H9 (cell line): ENCODE data around the gene PCSK6. TPM values are rescaled to one million over a fixed set of nuclear protein-coding genes. Genes with fewer than 3 reads are reported as not detected.
A peak's percentile ranks its signal among the peaks of the same experiment; 100 is the strongest.

ENCODE experiments used
- DNase-seq: peaks from one replicate; pipeline ENCODE4 v3.0.0-alpha.2; 2017
- H2AFZ ChIP-seq: one replicate; pipeline ENCODE4 v1.6.1; 2013; ENCODE audit warnings: mild to moderate bottlenecking, low read length, control low read depth, moderate library complexity
- H2AK5ac ChIP-seq: 2 replicates; pipeline ENCODE4 v1.6.1; 2013; ENCODE audit warnings: low read length, control low read depth, mixed read lengths; ENCODE audit not compliant: insufficient read length
- H2BK120ac ChIP-seq: one replicate; pipeline ENCODE4 v1.6.1; 2013; ENCODE audit warnings: low read depth, mild to moderate bottlenecking, low read length, control low read depth, inconsistent platforms; ENCODE audit not compliant: poor library complexity, severe bottlenecking
- H2BK12ac ChIP-seq: 2 replicates; pipeline ENCODE4 v1.6.1; 2013; ENCODE audit warnings: low read length, control low read depth, mixed read lengths, low read depth; ENCODE audit not compliant: insufficient read length
- H2BK15ac ChIP-seq: 2 replicates; pipeline ENCODE4 v1.6.1; 2013; ENCODE audit warnings: low read depth, low read length, control low read depth
- H2BK20ac ChIP-seq: one replicate; pipeline ENCODE4 v1.6.1; 2013; ENCODE audit warnings: low read depth, mild to moderate bottlenecking, low read length, control low read depth, inconsistent platforms; ENCODE audit not compliant: poor library complexity, severe bottlenecking
- H2BK5ac ChIP-seq: 2 replicates; pipeline ENCODE4 v1.6.1; 2013; ENCODE audit warnings: low read length, control low read depth, mixed read lengths; ENCODE audit not compliant: insufficient read length
- H3K14ac ChIP-seq: 2 replicates; pipeline ENCODE4 v1.6.1; 2013; ENCODE audit warnings: low read length, control low read depth; ENCODE audit not compliant: insufficient read depth
- H3K18ac ChIP-seq: 2 replicates; pipeline ENCODE4 v1.6.1; 2013; ENCODE audit warnings: low read depth, mild to moderate bottlenecking, mixed read lengths, low read length, control low read depth; ENCODE audit not compliant: insufficient read length
- H3K23ac ChIP-seq: 2 replicates; pipeline ENCODE4 v1.6.1; 2013; ENCODE audit warnings: low read length, control low read depth, mixed read lengths, low read depth; ENCODE audit not compliant: insufficient read length
- H3K23me2 ChIP-seq: 2 replicates; pipeline ENCODE4 v1.6.1; 2013; ENCODE audit warnings: low read depth, mild to moderate bottlenecking, mixed read lengths, low read length, control low read depth; ENCODE audit not compliant: insufficient read length, poor library complexity, severe bottlenecking
- H3K27ac ChIP-seq: 2 replicates; pipeline ENCODE4 v1.5.1; 2013; ENCODE audit warnings: low read length, control low read depth, mixed read lengths, low read depth; ENCODE audit not compliant: insufficient read length
- H3K27me3 ChIP-seq: 2 replicates; pipeline ENCODE4 v1.6.1; 2013; ENCODE audit warnings: low read length, control low read depth, inconsistent platforms; ENCODE audit not compliant: insufficient read depth
- H3K4ac ChIP-seq: 2 replicates; pipeline ENCODE4 v1.6.1; 2013; ENCODE audit warnings: low read depth, mild to moderate bottlenecking, control low read depth, inconsistent platforms, low read length, moderate library complexity
- H3K4me1 ChIP-seq: 2 replicates; pipeline ENCODE4 v1.6.1; 2013; ENCODE audit warnings: low read length, control low read depth, inconsistent platforms; ENCODE audit not compliant: insufficient read depth
- H3K4me2 ChIP-seq: 2 replicates; pipeline ENCODE4 v1.6.1; 2013; ENCODE audit warnings: low read length, control low read depth, mixed read lengths; ENCODE audit not compliant: insufficient read length, insufficient read depth
- H3K56ac ChIP-seq: 2 replicates; pipeline ENCODE4 v1.6.1; 2013; ENCODE audit warnings: low read depth, mild to moderate bottlenecking, mixed read lengths, low read length, control low read depth; ENCODE audit not compliant: insufficient read length
- H3K79me1 ChIP-seq: 2 replicates; pipeline ENCODE4 v1.6.1; 2013; ENCODE audit warnings: low read depth, mild to moderate bottlenecking, moderate library complexity, low read length, control low read depth, inconsistent platforms; ENCODE audit not compliant: insufficient read depth, poor library complexity, severe bottlenecking
- H3K79me2 ChIP-seq: 2 replicates; pipeline ENCODE4 v1.6.1; 2013; ENCODE audit warnings: low read length, control low read depth, inconsistent platforms; ENCODE audit not compliant: insufficient read depth
- H3K9ac ChIP-seq: 2 replicates; pipeline ENCODE4 v1.6.1; 2013; ENCODE audit warnings: low read length, control low read depth, mixed read lengths; ENCODE audit not compliant: insufficient read length; ENCODE audit errors: extremely low read depth
- H3K9me3 ChIP-seq: one replicate; pipeline ENCODE4 v1.6.1; 2013; ENCODE audit warnings: low read depth, low read length, inconsistent platforms; ENCODE audit not compliant: control insufficient read depth
- H3T11ph ChIP-seq: one replicate; pipeline ENCODE4 v1.6.1; 2013; ENCODE audit warnings: mild to moderate bottlenecking, low read length, control low read depth, inconsistent platforms
- H4K20me1 ChIP-seq: one replicate; pipeline ENCODE4 v1.6.1; 2013; ENCODE audit not compliant: control insufficient read depth, insufficient read length, insufficient read depth
- H4K5ac ChIP-seq: 2 replicates; pipeline ENCODE4 v1.6.1; 2013; ENCODE audit warnings: low read depth, mild to moderate bottlenecking, mixed read lengths, low read length, control low read depth; ENCODE audit not compliant: insufficient read length
- H4K8ac ChIP-seq: replicated peaks from 2 replicates; pipeline ENCODE4 v1.6.1; 2013; ENCODE audit warnings: low read length, control low read depth, mixed read lengths, low read depth; ENCODE audit not compliant: insufficient read length
- H4K91ac ChIP-seq: 2 replicates; pipeline ENCODE4 v1.6.1; 2013; ENCODE audit warnings: low read depth, mild to moderate bottlenecking, moderate library complexity, mixed read lengths, low read length, control low read depth; ENCODE audit not compliant: insufficient read length
- H3K27ac Mint-ChIP-seq, 3 experiments: 2 replicates in 2 of 3; 3 replicates in 1 of 3; pipeline ENCODE4 v1.8.0; 2020 to 2021; ENCODE audit warnings: mixed read lengths in 3 of 3, mild to moderate bottlenecking in 1 of 3, moderate library complexity in 1 of 3
- H3K27me3 Mint-ChIP-seq: 2 replicates; pipeline ENCODE4 v1.8.0; 2021; ENCODE audit warnings: low read depth, mild to moderate bottlenecking, moderate library complexity, mixed read lengths
- H3K36me3 Mint-ChIP-seq, 3 experiments: 2 replicates in 2 of 3; 3 replicates in 1 of 3; pipeline ENCODE4 v1.8.0; 2020 to 2021; ENCODE audit warnings: low read depth in 3 of 3, mixed read lengths in 3 of 3; ENCODE audit not compliant: insufficient read depth in 1 of 3
- H3K4me1 Mint-ChIP-seq, 2 experiments: 2 replicates each; pipeline ENCODE4 v1.8.0; 2020; ENCODE audit warnings: mixed read lengths in 2 of 2
- H3K4me3 Mint-ChIP-seq, 2 experiments: 2 replicates in 1 of 2; 3 replicates in 1 of 2; pipeline ENCODE4 v1.8.0; 2020 to 2021; ENCODE audit warnings: mild to moderate bottlenecking in 2 of 2, mixed read lengths in 2 of 2, moderate library complexity in 1 of 2
- H3K9me3 Mint-ChIP-seq, 2 experiments: 2 replicates in 1 of 2; 3 replicates in 1 of 2; pipeline ENCODE4 v1.8.0; 2020; ENCODE audit warnings: mild to moderate bottlenecking in 2 of 2, mixed read lengths in 2 of 2, moderate library complexity in 1 of 2
- CTCF ChIP-seq: fragments of 200-600 bp; sonication (generic); conservative IDR thresholded peaks from 3 replicates; pipeline ENCODE4 v1.8.0; 2021; ENCODE audit warnings: antibody characterized with exemption, mild to moderate bottlenecking
- WGBS: extraction: QIAGEN DNeasy Blood & Tissue Kit; methylation state at CpG from one replicate; pipeline ENCODE4 v1.1.7; 2013; ENCODE audit warnings: missing lambda C conversion rate, low lambda C conversion rate, mixed read lengths; ENCODE audit not compliant: insufficient read length; ENCODE audit errors: extremely low coverage; 5-methylcytosine and 5-hydroxymethylcytosine counted together
- total RNA-seq: library from RNA; stranded (reverse); gene quantifications from 2 replicates; pipeline ENCODE4 v1.2.1, GENCODE V29; 2021

PCSK6 gene
- total RNA-seq, 1 experiment from 2014 or later: 4.0 TPM

GRCh38 chr15:101397521-101398003, 91.9 kb downstream of the PCSK6 start:
- no peak overlapping the region for H2BK12ac ChIP-seq
- no peak overlapping the region for H3K14ac ChIP-seq
- no peaks in the 10 kb centered on the region for H3K27me3 ChIP-seq
- peaks cover 21% of the 10 kb centered on the region for H3K27me3 Mint-ChIP-seq
- H3K23me2 ChIP-seq: no peaks in the 10 kb centered on the region
- H3T11ph ChIP-seq: no peak overlapping the region
- peaks cover 0 to 3% (median 0%) of the 10 kb centered on the region in 3 experiments; a peak in 2 of 7 replicates for H3K36me3 Mint-ChIP-seq
- H2BK15ac ChIP-seq: no peak overlapping the region
- no peak overlapping the region for H3K56ac ChIP-seq
- no peak overlapping the region for H4K91ac ChIP-seq
- no peaks in the 10 kb centered on the region for H3K79me2 ChIP-seq
- no peak overlapping the region for H3K18ac ChIP-seq
- no peaks in the 10 kb centered on the region for H3K9me3 ChIP-seq
- H2BK5ac ChIP-seq: no peak overlapping the region
- H3K27ac Mint-ChIP-seq: peak overlapping the region in 1 of 3 experiments; percentile 89; a peak in 2 of 7 replicates
- no peak overlapping the region for H2AFZ ChIP-seq
- peaks cover 14 to 30% of the 10 kb centered on the region in 2 experiments for H3K4me1 Mint-ChIP-seq
- no peak overlapping the region for H4K5ac ChIP-seq
- H3K27ac ChIP-seq: no peak overlapping the region
- no peak overlapping the region for H3K4me2 ChIP-seq
- H4K20me1 ChIP-seq: no peaks in the 10 kb centered on the region
- no CpG with 5 or more reads among the region's 12 CpGs for WGBS
- no peak overlapping the region for H3K23ac ChIP-seq
- H3K79me1 ChIP-seq: no peaks in the 10 kb centered on the region
- H3K4me1 ChIP-seq: no peaks in the 10 kb centered on the region
- peak; percentile 23 for DNase-seq
- no peak overlapping the region for H2BK20ac ChIP-seq
- H2BK120ac ChIP-seq: no peak overlapping the region
- H3K9ac ChIP-seq: no peak overlapping the region
- no peak overlapping the region for H2AK5ac ChIP-seq
- no peak overlapping the region for H4K8ac ChIP-seq
- H3K4ac ChIP-seq: no peak overlapping the region
- H3K4me3 Mint-ChIP-seq: no peak overlapping the region; a peak in 1 of 5 replicates
- TF ChIP-seq CTCF: no peak
- no peaks in the 10 kb centered on the region; a peak in 1 of 5 replicates for H3K9me3 Mint-ChIP-seq
